MM.1S (cell line): ENCODE measurements around the gene FHIT.

Experiments used
- EZH2 ChIP-seq: fragments of 300-600 bp; sonication (generic); optimal IDR thresholded peaks from 2 replicates; pipeline ENCODE3; 2017; ENCODE audit warnings: low read depth, mild to moderate bottlenecking, antibody characterized with exemption, low read length, mixed read lengths
- EZH2phosphoT487 ChIP-seq: fragments of 300-600 bp; sonication (generic); IDR thresholded peaks from 2 replicates; pipeline ENCODE4 v1.6.1; 2018; ENCODE audit warnings: antibody characterized with exemption, low read length
- TF ChIP-seq, protein P1 (sequence below): fragments of 300-600 bp; sonication (generic); IDR thresholded peaks from 2 replicates; pipeline ENCODE4 v1.5.1; 2016; ENCODE audit warnings: antibody characterized with exemption, low read length, mixed read lengths

DNA sequence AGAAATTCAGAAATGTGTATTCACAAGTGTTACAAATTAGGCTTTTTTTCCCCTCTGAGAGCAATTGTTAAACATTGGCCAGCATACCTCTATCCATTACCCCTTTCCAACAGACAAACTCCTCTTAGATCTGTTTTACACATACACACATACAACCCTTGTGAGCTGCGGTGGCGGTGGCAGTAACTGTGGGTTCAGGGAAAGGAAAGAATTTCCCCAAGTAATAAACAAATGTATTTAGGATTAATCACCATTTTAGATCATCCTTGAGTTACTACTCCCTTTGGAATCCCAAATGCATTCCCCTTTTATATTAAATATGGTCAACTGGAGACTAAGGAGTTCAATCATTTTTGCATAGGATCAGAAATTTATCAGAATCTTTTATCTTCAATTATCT is 667.0 kb downstream of the FHIT start:
- TF ChIP-seq EZH2, result no peak
- TF ChIP-seq EZH2phosphoT487, result no peak
- TF ChIP-seq, protein P1, sequence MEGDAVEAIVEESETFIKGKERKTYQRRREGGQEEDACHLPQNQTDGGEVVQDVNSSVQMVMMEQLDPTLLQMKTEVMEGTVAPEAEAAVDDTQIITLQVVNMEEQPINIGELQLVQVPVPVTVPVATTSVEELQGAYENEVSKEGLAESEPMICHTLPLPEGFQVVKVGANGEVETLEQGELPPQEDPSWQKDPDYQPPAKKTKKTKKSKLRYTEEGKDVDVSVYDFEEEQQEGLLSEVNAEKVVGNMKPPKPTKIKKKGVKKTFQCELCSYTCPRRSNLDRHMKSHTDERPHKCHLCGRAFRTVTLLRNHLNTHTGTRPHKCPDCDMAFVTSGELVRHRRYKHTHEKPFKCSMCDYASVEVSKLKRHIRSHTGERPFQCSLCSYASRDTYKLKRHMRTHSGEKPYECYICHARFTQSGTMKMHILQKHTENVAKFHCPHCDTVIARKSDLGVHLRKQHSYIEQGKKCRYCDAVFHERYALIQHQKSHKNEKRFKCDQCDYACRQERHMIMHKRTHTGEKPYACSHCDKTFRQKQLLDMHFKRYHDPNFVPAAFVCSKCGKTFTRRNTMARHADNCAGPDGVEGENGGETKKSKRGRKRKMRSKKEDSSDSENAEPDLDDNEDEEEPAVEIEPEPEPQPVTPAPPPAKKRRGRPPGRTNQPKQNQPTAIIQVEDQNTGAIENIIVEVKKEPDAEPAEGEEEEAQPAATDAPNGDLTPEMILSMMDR, result no peak
